ENCODE measurements around the gene TMEM184A. TPM values are rescaled to one million over a fixed set of nuclear protein-coding genes. Genes with fewer than 3 reads are reported as not detected.

The TMEM184A gene
- total and polyA plus RNA-seq, 2 of the 13 experiments (the other 11 are each of a cell fraction or from before 2014, with no cell fraction given), result 9.5 to 20.4 TPM

- TF ChIP-seq ZNF18 (CRISPR knock-in tag; IDR thresholded peaks at IDR 0.05; ENCODE audit: insufficient replicate concordance) (no peak), ARNTL (CRISPR knock-in tag; IDR thresholded peaks at IDR 0.05) (no peak), ZNF577 (CRISPR knock-in tag; IDR thresholded peaks at IDR 0.05; ENCODE audit: borderline replicate concordance, low read depth) (no peak), RAD51 (IDR thresholded peaks at IDR 0.05; ENCODE audit: borderline replicate concordance) (no peak), PBX3 (CRISPR knock-in tag; IDR thresholded peaks at IDR 0.05; ENCODE audit: borderline replicate concordance) (no peak), ZBTB37 (CRISPR knock-in tag; IDR thresholded peaks at IDR 0.05) (no peak), ZKSCAN1 (IDR thresholded peaks at IDR 0.05; ENCODE audit: low read length) (no peak), FOXJ3 (CRISPR knock-in tag; IDR thresholded peaks at IDR 0.05; ENCODE audit: borderline replicate concordance) (peak; percentile 36; the same call in 1 of the 2 replicates), SRSF4 (IDR thresholded peaks at IDR 0.05; ENCODE audit: low read depth, low read length, poor library complexity, severe bottlenecking) (no peak), MTF2 (CRISPR knock-in tag; IDR thresholded peaks at IDR 0.05; ENCODE audit: borderline replicate concordance) (no peak), U2AF1 (optimal IDR thresholded peaks at IDR 0.05; ENCODE audit: low read depth, low read length) (no peak), ZNF580 (CRISPR knock-in tag; IDR thresholded peaks at IDR 0.05; ENCODE audit: borderline replicate concordance, low read depth) (no peak), ATF2 (CRISPR knock-in tag; IDR thresholded peaks at IDR 0.05) (no peak), FOXO4 (CRISPR knock-in tag; conservative IDR thresholded peaks at IDR 0.05) (no peak), TOPORS (CRISPR knock-in tag; IDR thresholded peaks at IDR 0.05) (no peak), ZNF800 (CRISPR knock-in tag; IDR thresholded peaks at IDR 0.05) (no peak), MAF1 (CRISPR knock-in tag; IDR thresholded peaks at IDR 0.05; ENCODE audit: borderline replicate concordance) (no peak)
Observed at GRCh38 chr7:1532456-1533254, 23.4 kb downstream of the TMEM184A start (continued).

Data from HepG2 (cell line).